Keratinocyte (primary cell): Measurements from ENCODE around the gene SNX21. TPM values are rescaled to one million over a fixed set of nuclear protein-coding genes. Genes with fewer than 3 reads are reported as not detected.

Experiments
- DNase-seq: peaks from one replicate; pipeline ENCODE4 v3.0.0-alpha.2; 2011; ENCODE audit warnings: low read depth, missing footprints, low spot score
- FAIRE-seq: peaks from 2 replicates; lab custom pipeline; 2011; peaks lifted over from hg19 to GRCh38; lab: Jason Lieb, UNC
- H2AFZ ChIP-seq: 2 replicates; pipeline ENCODE4 v1.6.0; 2012; ENCODE audit warnings: low read length, control low read depth, inconsistent platforms; ENCODE audit not compliant: control insufficient read depth
- H3K27ac ChIP-seq: 2 replicates; pipeline ENCODE4 v1.5.1; 2011; ENCODE audit warnings: low read length; ENCODE audit not compliant: control insufficient read depth, insufficient read depth
- H3K27me3 ChIP-seq: 3 replicates; pipeline ENCODE4 v1.6.0; 2011; ENCODE audit warnings: low read length; ENCODE audit not compliant: control insufficient read depth, insufficient read depth; ENCODE audit errors: extremely low read depth
- H3K36me3 ChIP-seq, 2 experiments: 2 replicates in 1 of 2; 3 replicates in 1 of 2; pipeline ENCODE4 v1.5.1; 2011; ENCODE audit warnings: low read length in 2 of 2, mild to moderate bottlenecking in 1 of 2; ENCODE audit not compliant: control insufficient read depth in 2 of 2, insufficient read depth in 2 of 2; ENCODE audit errors: extremely low read depth in 1 of 2
- H3K4me1 ChIP-seq: 3 replicates; pipeline ENCODE4 v1.5.1; 2011; ENCODE audit warnings: low read length; ENCODE audit not compliant: control insufficient read depth, insufficient read depth; ENCODE audit errors: extremely low read depth
- H3K4me2 ChIP-seq: 3 replicates; pipeline ENCODE4 v1.6.0; 2011; ENCODE audit warnings: low read depth, low read length; ENCODE audit not compliant: control insufficient read depth, insufficient read depth; ENCODE audit errors: extremely low read depth
- H3K4me3 ChIP-seq, 3 experiments: fragments of 200-600 bp in 1 of 3; sonication (generic) in 1 of 3; 2 replicates in 2 of 3; 3 replicates in 1 of 3; pipeline ENCODE4 v1.5.1; 2011 to 2016; ENCODE audit warnings: low read length in 3 of 3, mild to moderate bottlenecking in 3 of 3, control low read depth in 2 of 3, inconsistent platforms in 1 of 3, low read depth in 1 of 3, mixed read lengths in 1 of 3, mixed run types in 1 of 3, moderate library complexity in 1 of 3; ENCODE audit not compliant: control insufficient read depth in 2 of 3, insufficient read depth in 2 of 3; ENCODE audit errors: extremely low read depth in 1 of 3
- H3K79me2 ChIP-seq: 2 replicates; pipeline ENCODE4 v1.6.0; 2012; ENCODE audit warnings: low read length; ENCODE audit not compliant: control insufficient read depth, insufficient read depth
- H3K9ac ChIP-seq: 3 replicates; pipeline ENCODE4 v1.6.0; 2011; ENCODE audit warnings: low read length; ENCODE audit not compliant: control insufficient read depth, insufficient read depth; ENCODE audit errors: extremely low read depth
- H3K9me1 ChIP-seq: 3 replicates; pipeline ENCODE4 v1.6.0; 2011; ENCODE audit warnings: low read length; ENCODE audit not compliant: control insufficient read depth, insufficient read depth; ENCODE audit errors: extremely low read depth
- H3K9me3 ChIP-seq: 2 replicates; pipeline ENCODE4 v1.5.1; 2012; ENCODE audit warnings: low read depth, low read length; ENCODE audit not compliant: control insufficient read depth
- H4K20me1 ChIP-seq: 3 replicates; pipeline ENCODE4 v1.6.0; 2011; ENCODE audit warnings: low read length; ENCODE audit not compliant: control insufficient read depth, insufficient read depth; ENCODE audit errors: extremely low read depth
- CTCF ChIP-seq, 3 experiments: IDR thresholded peaks in 1 of 3; conservative IDR thresholded peaks in 1 of 3; optimal IDR thresholded peaks in 1 of 3; 2 replicates in 2 of 3; 3 replicates in 1 of 3; pipeline versions ENCODE3 to v1.5.1; 2011; ENCODE audit warnings: low read length in 3 of 3, mild to moderate bottlenecking in 3 of 3, moderate library complexity in 2 of 3, control low read depth in 1 of 3, inconsistent platforms in 1 of 3; ENCODE audit not compliant: insufficient read depth in 2 of 3; ENCODE audit errors: extremely low read depth in 1 of 3
- EZH2 ChIP-seq: IDR thresholded peaks from one replicate; pipeline ENCODE4 v1.6.1; 2012; ENCODE audit warnings: inconsistent platforms, mild to moderate bottlenecking, low read length, moderate library complexity
- dilution Hi-C: fragments of 300-500 bp; cut with MboI; formaldehyde crosslinking; loops from one replicate; pipeline ENCODE4 v1.7.0; 2020; ENCODE audit warnings: low sequenced_read_pairs; ENCODE audit not compliant: extremely low pct_ligation_motif_present
- polyA plus RNA-seq, 5 experiments: library from polyadenylated mRNA; depleted of rRNA in 3 of 5; stranded (reverse) in 3 of 5; stranded (forward) in 1 of 5; unstranded in 1 of 5; fragments of >200 nt; gene quantifications; 1 replicate in 1 of 5; 2 replicates in 3 of 5; 3 replicates in 1 of 5; pipeline versions ENCODE4 v1.2.1 to v1.2.3, GENCODE V29; 2011 to 2012; ENCODE audit warnings: missing spikeins in 2 of 5, low read depth in 1 of 5, low replicate concordance in 1 of 5

Gene SNX21
- polyA plus RNA-seq, 1 donor (not counting 4 experiments of a cell fraction or from before 2014, with no cell fraction given): 5.2 TPM

- Histone ChIP-seq H3K27ac (no peak overlapping the region), H3K36me3 (peaks cover 9 to 16% of the 10 kb centered on the region in 2 experiments), H3K4me1 (peaks cover 13% of the 10 kb centered on the region), H3K9me3 (no peaks in the 10 kb centered on the region), H2AFZ (no peak overlapping the region), H4K20me1 (peaks cover 6% of the 10 kb centered on the region), H3K9ac (no peak overlapping the region), H3K79me2 (peaks cover 21% of the 10 kb centered on the region), H3K4me3 (no peak overlapping the region), H3K9me1 (no peaks in the 10 kb centered on the region), H3K27me3 (no peaks in the 10 kb centered on the region), H3K4me2 (no peak overlapping the region)
- FAIRE-seq (no peak), DNase-seq (no peak)
- dilution Hi-C loops: no loop called here
- TF ChIP-seq CTCF (optimal IDR thresholded peaks at IDR 0.05 in 1 of 3, IDR thresholded peaks at IDR 0.05 in 1 of 3, conservative IDR thresholded peaks at IDR 0.05 in 1 of 3; ENCODE audit: extremely low read depth in 1 of 3, insufficient read depth in 2 of 3, low read length in 3 of 3) (no peak), EZH2 (no peak)
These were observed 19.3 kb upstream of the SNX21 start for GRCh38 chr20:45814314-45814713.

GRCh38 chr20:45816951-45817350 lies 16.6 kb upstream of the SNX21 start:
- H3K4me3 ChIP-seq: no peak overlapping the region
- H3K9ac ChIP-seq: no peak overlapping the region
- peaks cover 0 to 10% of the 10 kb centered on the region in 2 experiments for H3K36me3 ChIP-seq
- peaks cover 21% of the 10 kb centered on the region for H3K79me2 ChIP-seq
- no peak overlapping the region for H3K4me2 ChIP-seq
- no peak for DNase-seq
- H3K27me3 ChIP-seq: no peaks in the 10 kb centered on the region
- H3K4me1 ChIP-seq: peaks cover 9% of the 10 kb centered on the region
- peaks cover 6% of the 10 kb centered on the region for H4K20me1 ChIP-seq
- no peak for FAIRE-seq
- no peak overlapping the region for H2AFZ ChIP-seq
- dilution Hi-C loops: no loop called here
- H3K27ac ChIP-seq: no peak overlapping the region
- TF ChIP-seq EZH2: no peak
- no peak for TF ChIP-seq CTCF (optimal IDR thresholded peaks at IDR 0.05 in 1 of 3, IDR thresholded peaks at IDR 0.05 in 1 of 3, conservative IDR thresholded peaks at IDR 0.05 in 1 of 3; ENCODE audit: extremely low read depth in 1 of 3, insufficient read depth in 2 of 3, low read length in 3 of 3)
- no peaks in the 10 kb centered on the region for H3K9me3 ChIP-seq
- H3K9me1 ChIP-seq: no peaks in the 10 kb centered on the region
